HG03558 (cell line): ENCODE data around the gene VPS11.
"Not testable (repeated sequence)": the region's sequence is repeated elsewhere in the genome, so short reads cannot be mapped to it uniquely, and the experiment has no call there.

Source experiments
- ATAC-seq: cut with Tn5 transposase; IDR thresholded peaks from one replicate; pipeline ENCODE4 v1.9.1; 2021; ENCODE audit warnings: moderate number of reproducible peaks; ENCODE audit not compliant: unreplicated experiment; ENCODE audit errors: extremely low read depth

VPS11 gene

GRCh38 chr11:119034813-119035212, 32.8 kb upstream of the VPS11 start:
- no peak for ATAC-seq

- no peak for ATAC-seq
These were observed 28.7 kb upstream of the VPS11 start for GRCh38 chr11:119038884-119039283.

- ATAC-seq: not testable (repeated sequence)
These were observed 28.1 kb upstream of the VPS11 start for GRCh38 chr11:119039471-119039870.

DNA sequence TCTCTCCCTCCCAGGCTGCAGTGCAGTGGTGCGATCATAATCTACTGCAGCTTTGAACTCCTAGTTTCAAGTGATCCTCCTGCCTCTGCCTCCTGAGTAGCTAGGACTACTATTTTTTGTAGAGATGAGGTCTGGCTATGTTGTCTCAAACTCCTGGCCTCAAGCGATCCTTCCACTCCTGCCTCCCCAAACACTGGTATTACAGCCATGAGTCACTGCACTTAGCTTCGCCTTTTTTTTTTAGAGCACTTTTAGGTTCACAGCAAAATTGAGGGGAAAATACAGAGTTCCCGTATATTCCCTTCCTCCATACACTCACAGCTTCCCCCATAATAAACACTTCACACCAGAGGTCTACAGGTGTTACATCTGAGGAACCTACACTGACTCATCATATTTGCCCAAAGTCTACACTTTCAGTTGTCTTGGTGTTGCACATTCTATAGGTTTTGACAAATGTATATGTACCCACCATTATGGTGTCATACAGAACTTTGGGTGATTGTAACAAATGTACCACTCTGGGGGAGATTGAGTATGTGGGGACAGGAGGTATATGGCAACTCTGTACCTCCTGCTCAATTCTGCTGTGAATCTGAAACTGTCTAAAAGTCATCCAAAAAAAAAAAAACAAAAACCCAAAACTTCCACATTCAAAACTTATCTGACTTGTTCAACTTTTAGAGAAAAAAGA, 25.6 kb upstream of the VPS11 start:
- no peak for ATAC-seq

DNA sequence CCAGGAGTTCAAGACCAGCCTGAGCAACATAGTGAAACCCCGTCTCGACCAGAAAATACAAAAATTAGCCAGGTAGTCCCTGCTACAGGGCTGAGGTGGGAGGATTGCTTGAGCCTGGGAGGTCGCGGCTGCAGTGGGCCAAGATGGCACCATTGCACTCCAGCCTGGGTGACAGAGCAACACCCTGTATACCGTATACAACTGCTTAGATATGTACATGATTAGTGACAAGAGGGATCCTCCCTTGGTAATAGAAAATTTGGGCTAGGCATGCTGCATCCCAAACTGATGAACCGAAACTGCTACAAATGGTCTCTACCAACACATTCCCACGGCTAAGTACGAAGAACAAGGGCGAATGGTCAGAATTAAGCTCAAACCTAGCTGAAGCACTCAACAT, 24.7 kb upstream of the VPS11 start:
- ATAC-seq: no peak

- ATAC-seq: no peak
These were observed 22.9 kb upstream of the VPS11 start for GRCh38 chr11:119044708-119045107.

DNA sequence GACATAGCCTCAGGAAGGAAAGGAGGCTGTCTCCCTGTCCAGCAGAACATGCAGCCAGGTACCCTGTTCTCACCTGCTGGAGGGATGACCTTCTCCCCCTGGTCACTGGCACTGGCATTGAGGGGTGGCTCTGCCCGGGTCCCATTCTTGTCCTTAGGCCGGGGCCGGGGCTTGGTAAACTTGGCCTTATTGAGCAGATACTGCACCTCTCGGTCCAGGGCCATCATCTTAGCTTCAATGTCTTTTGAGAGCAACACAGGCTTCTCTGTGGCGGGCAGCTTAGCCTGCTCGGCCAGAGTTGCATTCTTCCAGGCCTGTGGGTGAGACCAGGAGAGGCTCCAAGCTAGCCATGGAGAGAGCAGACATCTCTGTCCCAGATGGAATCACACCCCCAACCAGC, 21.1 kb upstream of the VPS11 start:
- no peak for ATAC-seq

DNA sequence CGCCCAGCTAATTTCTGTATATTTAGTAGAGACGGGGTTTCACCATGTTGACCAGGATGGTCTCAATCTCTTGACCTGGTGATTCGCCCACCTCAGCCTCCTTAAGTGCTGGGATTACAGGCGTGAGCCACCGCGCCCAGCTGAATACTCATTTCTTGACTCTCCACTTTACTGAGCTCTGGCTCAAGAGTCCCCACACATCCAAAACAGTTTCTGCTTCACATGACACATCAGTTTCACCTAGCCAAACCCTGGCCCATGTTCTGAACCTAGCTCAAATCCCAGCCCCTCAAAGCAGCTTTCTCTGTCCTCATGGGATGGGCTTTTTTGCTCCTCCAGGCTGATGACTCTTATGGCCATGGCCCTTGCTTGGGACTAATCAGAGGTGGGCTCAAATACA, 20.4 kb upstream of the VPS11 start:
- no peak for ATAC-seq

DNA sequence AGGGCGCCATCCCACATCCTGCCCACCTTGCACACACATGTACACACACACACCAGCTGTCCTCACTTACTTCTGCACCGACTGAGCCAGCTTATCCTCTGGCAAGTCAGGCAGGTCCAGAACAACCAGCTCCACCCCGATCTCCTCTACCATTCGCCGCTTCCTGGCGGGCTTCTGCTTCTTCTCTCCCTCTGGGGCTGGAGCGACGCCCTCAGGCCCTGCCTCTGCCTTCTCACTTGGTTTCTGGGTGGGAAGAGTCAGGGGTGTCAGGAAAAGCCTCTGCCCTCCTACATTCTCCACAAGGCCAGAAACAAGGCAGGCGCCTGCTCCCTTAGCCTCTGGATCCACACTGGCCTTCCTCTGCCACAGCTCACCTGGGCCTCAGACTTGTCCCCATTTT, 19.0 kb upstream of the VPS11 start:
- ATAC-seq: no peak

- no peak for ATAC-seq
These were observed 18.5 kb upstream of the VPS11 start for GRCh38 chr11:119049081-119049480.

- ATAC-seq: no peak
These were observed 16.0 kb upstream of the VPS11 start for GRCh38 chr11:119051440-119052162.

GRCh38 chr11:119052163-119052814, 15.3 kb upstream of the VPS11 start:
- ATAC-seq: no peak

DNA sequence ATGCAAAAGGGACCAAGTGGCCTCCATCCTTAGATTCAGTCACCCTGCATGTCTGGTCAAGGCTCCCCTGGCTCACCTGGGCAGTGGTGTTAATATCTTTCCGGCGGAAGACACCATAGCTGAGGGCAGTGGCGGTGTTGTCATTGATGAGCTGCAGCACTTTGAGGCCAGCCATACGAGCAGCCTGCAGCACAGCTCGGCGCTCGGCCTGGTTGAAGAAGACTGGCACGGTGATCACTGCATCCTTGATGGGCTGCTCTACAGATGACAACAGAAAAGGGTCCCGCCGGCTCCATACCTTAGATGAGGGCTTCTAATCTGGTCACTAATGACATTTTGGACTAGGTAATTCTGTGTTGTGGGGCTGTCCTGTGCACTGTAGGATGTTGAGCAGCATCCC, 13.2 kb upstream of the VPS11 start:
- ATAC-seq: no peak

DNA sequence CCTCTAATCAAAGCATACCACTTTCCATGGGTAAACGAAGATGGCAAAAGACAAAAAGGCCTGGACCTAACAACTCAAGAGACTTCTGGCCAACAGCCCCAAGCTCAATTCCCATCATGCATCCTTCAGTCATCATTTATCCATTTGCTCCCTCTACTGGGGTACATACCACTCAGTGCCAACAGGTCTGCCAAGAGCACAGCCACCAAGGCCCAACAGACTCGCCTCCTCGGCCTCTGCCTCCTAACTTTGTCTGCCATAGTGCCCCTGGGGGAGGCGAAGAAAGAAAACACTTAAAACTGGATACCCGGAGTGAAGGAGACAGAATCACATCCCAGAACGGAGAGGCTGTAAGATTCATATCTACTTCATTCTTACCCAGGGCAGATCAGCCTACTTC, 11.7 kb upstream of the VPS11 start:
- no peak for ATAC-seq

DNA sequence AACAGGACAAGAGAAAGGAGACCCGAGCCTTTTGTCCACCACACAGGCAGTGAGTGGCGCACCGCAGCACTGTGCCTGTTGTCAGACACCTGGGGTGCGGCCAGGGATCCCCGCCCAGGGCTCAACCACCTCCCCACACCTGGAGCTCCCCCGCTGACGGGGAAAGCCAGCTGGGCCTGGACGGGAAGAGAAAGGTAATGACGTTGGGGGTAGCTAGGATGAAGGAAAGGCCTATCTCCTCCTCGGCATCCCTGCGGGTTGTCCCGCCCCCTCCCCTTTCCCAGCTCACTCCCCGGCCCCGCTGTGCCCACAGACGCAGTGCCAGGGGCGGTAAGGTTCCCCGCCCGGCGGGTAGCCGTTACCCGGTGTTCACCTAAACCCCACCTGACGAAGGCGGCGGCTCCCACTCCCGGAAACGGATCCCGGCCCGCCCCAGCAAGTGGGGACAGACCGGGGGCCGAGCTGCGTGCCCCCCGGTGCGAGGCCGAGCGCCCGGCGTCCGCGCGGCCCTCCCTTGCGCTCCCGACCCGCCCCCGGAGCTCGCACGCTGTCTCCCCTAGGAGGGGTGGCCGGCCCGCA, 11.1 kb upstream of the VPS11 start:
- ATAC-seq: no peak

DNA sequence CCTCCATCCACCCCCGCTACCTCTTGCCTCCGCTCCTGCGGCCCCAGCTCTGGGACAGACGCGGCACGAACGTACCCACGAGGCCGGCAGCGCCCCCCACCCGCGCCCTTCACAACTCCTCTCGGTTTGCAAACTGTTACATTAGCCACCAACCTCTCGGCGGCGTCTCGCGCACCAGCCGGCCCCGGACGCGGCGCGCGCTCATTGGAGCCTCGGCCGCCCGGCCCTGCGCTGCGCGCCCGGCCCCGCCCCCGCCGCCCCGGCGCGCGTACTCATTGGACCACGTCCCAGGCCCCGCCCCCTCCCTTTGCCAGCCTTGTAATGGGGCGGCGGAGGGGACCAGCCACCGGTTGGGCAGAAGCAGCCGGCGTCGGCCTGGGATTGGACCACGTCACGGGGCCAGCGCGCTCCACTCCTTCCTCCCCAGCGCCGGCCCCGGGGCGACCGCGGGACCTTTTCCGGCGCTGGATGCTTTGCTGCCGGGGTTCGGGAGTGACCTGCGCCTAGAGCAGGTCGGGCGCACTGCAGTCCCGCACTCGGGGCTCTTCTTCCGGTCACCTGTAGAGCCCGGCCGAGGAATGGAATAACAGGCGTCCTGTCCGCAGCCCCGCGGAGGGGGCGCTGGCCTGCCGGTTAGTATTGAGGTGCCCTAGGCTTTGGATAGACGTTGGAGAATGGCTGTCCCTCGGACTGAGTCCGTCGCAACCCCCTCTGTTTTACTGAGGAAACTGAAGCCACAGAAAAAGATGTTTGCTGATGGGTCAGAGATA, 10.4 kb upstream of the VPS11 start, which contains the start of gene HYOU1:
HYOU1 (minus strand) TSS at position 206 of the 770 bp plus-strand sequence. CDS start 1,045 bp downstream, outside the sequence.
- ATAC-seq: peak; percentile 85

DNA sequence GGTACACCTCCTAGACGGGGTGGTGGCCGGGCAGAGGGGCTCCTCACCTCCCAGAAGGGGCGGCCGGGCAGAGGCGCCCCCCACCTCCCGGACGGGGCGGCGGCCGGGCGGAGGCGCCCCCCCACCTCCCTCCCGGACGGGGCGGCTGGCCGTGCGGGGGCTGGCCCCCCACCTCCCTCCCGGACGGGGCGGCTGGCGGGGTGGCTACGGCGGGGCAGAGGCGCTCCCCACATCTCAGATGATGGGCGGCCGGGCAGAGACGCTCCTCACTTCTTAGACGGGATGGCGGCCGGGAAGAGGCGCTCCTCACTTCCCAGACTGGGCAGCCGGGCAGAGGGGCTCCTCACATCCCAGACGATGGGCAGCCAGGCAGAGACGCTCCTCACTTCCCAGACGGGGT, 8.5 kb upstream of the VPS11 start:
- ATAC-seq: not testable (repeated sequence)

DNA sequence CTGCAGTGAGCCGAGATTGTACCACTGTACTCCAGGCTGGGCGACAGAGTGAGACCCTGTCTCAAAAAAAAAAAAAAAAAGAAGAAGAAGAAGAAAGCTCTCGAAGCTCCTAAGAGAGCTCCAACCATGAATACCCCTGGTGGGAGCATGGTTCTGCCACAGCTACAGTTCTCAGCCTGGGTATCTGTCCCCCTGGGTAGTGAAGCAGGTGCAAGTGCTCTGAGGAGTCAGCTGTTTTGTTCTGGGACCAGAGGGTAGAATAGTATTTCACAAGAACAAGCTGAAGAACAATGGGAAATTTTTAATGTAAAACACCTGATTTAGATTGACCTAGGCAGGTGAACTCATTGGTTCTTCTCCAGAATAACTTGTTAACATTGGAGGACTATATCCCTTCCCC, 6.4 kb upstream of the VPS11 start:
- ATAC-seq: no peak

DNA sequence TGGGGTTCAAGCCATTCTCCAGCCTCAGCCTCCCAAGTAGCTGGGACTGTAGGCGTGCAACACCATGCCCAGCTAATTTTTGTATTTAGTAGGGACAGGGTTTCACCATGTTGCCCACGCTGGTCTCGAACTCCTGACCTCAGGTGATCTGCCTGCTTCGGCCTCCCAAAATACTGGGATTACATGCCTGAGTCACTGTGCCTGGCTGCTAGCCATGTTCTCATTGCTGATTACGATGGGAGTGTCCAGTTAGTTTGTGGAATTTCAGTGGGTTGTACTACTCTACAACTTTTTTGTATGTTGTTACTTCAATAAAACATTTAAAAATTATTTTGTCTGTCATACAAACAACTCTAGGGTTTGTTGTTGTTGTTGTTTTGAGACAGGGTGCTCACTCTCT, 4.8 kb upstream of the VPS11 start:
- ATAC-seq: no peak

DNA sequence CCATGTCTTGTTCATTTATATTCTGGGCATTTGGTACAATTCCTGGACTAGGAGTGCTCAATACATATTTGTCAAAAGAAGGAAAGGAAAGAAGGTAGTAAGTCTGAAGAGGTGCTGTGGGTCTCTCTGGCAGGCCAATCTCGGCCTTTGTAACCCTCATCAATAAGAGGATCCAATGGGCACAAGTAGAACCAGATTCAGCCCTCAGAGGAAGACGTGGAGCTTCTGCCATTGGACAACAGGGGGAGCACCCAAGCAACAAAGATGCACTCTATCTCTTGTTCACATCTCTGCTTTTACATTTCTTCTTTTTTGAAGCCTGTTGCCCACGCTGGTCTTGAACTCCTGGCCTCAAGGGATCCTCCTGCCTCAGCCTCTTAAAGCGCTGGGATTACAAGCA, 2.2 kb upstream of the VPS11 start:
- ATAC-seq: no peak
